GM12874 (cell line): ENCODE measurements around the gene ELOVL3.

ENCODE experiments used
- TF ChIP-seq, protein P1 (sequence below): IDR thresholded peaks from 2 replicates; pipeline ENCODE4 v1.5.1; 2011; ENCODE audit warnings: low read depth, mild to moderate bottlenecking, control low read depth, low read length, moderate library complexity; ENCODE audit not compliant: insufficient read depth

ELOVL3 gene

DNA sequence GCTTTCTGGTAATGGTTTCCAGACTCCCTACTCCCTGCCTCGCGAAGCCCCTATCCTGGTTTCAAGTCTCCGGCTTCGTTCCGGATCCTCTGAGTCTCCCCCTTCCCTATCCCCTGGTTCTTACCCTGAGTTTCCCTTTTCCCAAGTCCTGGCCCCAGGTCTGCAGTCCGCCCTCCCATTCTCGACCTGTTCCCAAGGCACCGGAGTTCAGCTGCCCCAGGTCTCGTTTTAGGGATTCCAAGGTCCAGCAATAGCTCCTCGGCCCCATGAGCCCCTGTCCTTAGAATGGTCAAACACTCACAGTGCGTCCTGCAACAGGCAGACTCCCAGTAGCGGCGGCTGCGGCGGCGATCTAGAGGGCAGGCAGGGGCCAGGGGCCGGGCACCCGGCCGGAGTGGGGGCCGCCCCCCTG is 14.9 kb downstream of the ELOVL3 start:
- TF ChIP-seq, protein P1, sequence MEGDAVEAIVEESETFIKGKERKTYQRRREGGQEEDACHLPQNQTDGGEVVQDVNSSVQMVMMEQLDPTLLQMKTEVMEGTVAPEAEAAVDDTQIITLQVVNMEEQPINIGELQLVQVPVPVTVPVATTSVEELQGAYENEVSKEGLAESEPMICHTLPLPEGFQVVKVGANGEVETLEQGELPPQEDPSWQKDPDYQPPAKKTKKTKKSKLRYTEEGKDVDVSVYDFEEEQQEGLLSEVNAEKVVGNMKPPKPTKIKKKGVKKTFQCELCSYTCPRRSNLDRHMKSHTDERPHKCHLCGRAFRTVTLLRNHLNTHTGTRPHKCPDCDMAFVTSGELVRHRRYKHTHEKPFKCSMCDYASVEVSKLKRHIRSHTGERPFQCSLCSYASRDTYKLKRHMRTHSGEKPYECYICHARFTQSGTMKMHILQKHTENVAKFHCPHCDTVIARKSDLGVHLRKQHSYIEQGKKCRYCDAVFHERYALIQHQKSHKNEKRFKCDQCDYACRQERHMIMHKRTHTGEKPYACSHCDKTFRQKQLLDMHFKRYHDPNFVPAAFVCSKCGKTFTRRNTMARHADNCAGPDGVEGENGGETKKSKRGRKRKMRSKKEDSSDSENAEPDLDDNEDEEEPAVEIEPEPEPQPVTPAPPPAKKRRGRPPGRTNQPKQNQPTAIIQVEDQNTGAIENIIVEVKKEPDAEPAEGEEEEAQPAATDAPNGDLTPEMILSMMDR, result no peak

DNA sequence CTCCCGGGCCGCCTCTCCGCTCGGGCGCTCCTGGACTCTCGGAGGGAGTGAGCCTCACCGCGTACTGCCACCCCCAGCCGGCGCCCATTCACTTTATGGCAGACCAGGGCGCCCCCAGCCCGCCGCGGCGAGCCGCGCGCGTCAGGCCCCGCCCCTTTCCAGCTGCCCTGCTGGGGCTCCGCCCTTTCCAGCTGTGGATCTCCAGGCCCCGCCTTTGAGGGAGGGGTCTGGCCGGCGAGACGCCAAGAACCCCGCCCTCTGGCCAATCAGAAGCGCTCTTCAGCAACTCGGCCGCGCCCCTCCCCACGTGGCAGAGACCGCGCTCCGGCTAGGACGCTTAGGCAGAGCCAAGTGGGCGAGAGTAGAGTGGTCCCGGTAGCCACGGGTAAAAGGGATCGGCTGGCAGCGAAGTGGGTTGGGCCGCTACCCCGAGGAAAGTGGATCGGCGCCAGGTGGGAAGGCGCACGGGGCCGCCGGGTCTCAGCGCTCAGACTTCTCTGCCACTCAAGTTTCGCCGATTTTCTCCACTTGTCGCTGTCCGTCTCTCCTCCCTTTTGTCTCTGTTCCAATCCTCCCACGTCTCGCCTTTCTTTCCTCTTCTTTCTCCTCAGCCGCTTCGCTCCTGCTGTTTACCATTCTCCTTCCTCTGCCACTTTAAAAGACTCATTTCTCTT is 15.5 kb downstream of the ELOVL3 start, which contains the start of gene PITX3:
PITX3 (minus strand) TSS at position 69 of the 674 bp plus-strand sequence. CDS start 9,432 bp downstream, outside the sequence.
- TF ChIP-seq, protein P1, result no peak

DNA sequence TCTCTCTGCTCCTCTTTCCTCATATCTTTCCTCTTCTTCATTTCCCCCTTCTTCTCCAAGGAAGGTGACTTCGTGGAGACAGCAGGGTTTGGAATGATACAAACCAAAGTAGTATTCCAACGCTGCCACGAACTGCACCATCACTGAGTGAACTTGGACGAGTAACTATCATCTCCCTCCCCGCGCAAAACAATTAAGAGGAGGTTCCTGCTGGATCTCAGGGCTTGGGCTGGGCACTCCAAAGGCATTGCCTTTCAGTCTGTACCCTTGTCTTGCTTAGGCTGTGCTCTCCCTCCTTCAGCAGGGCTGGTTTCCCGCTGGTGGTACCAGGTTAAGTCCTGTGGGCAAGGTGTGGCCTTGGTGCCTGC is 16.0 kb downstream of the ELOVL3 start:
- TF ChIP-seq, protein P1, result no peak

DNA sequence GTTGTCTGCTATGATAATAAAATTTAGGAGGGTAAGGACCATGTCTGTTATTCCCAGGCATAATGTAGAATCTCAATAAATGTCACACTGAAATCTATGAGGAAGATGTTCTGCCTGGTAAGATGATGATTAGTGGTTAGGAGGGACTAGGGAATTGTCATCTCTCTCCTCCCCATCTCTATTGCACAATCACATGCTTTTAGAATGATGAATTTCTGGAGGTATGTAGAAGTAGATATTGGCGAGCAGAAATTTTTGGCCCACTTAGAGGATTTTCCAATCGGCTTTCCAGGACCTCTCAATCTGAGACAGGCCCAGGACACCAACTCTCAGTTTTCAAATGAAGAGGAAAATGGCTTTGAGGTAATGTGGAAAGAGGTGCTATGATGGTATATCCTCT is 17.2 kb downstream of the ELOVL3 start:
- TF ChIP-seq, protein P1, result no peak

DNA sequence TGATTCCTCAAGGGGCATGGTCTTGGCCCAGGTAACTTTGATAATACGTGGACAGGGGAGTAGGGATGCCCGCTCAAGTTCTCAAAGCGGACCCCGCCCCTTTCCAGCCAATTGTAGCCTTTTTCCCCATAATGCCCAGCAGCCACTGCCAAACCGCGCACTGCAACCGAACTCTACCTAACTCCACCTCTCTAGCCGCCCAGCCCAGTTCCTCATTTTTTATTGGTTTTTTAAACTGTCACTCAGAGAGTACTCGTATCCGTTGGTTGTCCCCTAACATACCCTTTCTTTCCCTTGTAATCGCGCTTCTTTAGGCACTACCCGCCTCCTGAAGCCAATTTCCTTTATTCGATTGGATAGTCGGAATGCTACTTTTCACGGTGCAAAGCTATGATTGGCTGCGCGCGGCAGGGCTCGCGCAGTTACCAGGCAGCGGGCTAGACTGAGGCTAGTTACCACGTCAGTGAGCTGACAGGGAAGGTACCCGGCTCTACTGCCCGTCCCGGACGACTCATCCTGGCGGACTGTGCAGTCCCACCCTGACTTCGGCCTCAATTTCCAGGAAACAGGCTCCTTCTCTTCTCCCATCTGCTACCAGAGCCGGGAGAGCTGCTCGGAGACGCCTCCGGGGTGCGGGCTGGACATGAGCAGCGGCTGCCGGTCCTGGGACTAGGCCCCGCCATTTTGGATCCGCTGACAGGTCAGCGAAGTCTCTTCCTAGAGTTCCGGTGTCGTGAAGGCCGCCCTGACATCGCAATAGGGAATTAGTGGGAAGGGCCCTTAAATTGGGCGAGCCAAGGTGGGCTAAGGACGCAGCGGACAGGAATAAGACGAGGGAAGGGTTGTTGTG is 19.2 kb downstream of the ELOVL3 start, which contains the start of gene GBF1:
GBF1 (plus strand) TSS at position 451 of the 850 bp plus-strand sequence. CDS start 13,407 bp downstream, outside the sequence.
- TF ChIP-seq, protein P1, result no peak

DNA sequence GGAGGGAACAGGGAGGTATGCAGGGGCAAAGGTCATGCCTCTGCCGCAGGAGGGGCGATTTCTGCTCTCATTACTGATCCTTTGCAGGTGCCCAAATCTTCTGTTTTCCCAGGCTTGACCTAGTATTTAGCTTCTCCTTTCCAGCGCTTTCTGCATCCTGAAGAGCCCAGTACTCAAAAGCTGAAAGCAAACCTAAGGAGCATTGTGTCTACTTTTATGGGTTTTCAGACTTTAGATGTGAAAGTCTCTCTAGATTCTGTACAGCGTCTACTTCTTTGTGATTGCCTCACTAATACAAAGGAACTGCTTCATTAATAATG is 19.8 kb downstream of the ELOVL3 start:
- TF ChIP-seq, protein P1, result no peak

DNA sequence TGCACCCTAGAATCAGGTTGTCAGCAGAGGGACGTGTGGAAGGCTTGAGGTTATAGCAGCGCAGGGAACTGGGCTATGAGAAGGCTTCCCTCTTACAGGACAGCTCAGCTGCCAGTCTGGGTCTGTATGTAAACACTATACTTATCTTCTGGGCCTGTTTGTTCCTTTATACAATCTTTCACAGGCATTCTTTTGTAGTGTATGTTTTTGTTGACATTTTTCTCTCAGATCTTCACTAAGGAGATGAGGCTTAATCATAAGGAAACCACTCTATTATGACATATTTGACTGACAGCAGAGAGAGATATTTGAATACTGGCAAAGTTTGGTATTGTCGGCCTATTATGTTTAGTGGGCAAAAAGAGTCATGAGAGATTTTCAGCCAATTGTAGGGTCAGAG is 20.2 kb downstream of the ELOVL3 start:
- TF ChIP-seq, protein P1, result no peak
